Ishikawa (cell line): ENCODE data around the gene AGPS.

Source experiments
- CREB1 ChIP-seq: IDR thresholded peaks from 2 replicates; pipeline ENCODE4 v1.6.1; 2012; ENCODE audit warnings: low read depth
- EGR1 ChIP-seq: IDR thresholded peaks from 2 replicates; pipeline ENCODE4 v1.6.1; 2012
- EP300 ChIP-seq: IDR thresholded peaks from 2 replicates; pipeline ENCODE4 v1.6.1; 2012; ENCODE audit warnings: borderline replicate concordance
- MAX ChIP-seq: IDR thresholded peaks from 2 replicates; pipeline ENCODE4 v1.6.1; 2012
- NFIC ChIP-seq: IDR thresholded peaks from 2 replicates; pipeline ENCODE4 v1.6.1; 2012
- REST ChIP-seq: IDR thresholded peaks from 2 replicates; pipeline ENCODE4 v1.6.1; 2012; ENCODE audit warnings: low read depth, mild to moderate bottlenecking
- YY1 ChIP-seq: IDR thresholded peaks from 2 replicates; pipeline ENCODE4 v1.6.1; 2012; ENCODE audit warnings: low read depth

- TF ChIP-seq YY1 (no peak), CREB1 (no peak), EP300 (no peak), NFIC (no peak), MAX (no peak), REST (no peak), EGR1 (no peak)
Measured at GRCh38 chr2:177587371-177587770, 194.8 kb downstream of the AGPS start.
